ENCODE measurements around the gene TXNL1.
"Not testable (repeated sequence)": the region's sequence is repeated elsewhere in the genome, so short reads cannot be mapped to it uniquely, and the experiment has no call there.

DNA sequence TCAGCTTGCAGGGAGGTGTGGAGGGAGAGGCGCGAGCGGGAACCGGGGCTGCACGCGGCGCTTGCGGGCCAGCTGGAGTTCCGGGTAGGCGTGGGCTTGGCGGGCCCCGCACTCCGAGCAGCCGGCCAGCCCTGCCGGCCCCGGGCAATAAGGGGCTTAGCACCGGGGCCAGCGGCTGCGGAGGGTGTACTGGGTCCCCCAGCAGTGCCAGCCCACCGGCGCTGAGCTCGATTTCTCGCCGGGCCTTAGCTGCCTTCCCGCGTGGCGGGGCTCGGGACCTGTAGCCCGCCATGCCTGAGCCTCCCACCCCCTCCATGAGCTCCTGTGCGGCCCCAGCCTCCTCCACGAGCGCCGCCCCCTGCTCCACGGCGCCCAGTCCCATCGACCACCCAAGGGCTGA, 66.1 kb downstream of the TXNL1 start:
- TF ChIP-seq, protein P1, sequence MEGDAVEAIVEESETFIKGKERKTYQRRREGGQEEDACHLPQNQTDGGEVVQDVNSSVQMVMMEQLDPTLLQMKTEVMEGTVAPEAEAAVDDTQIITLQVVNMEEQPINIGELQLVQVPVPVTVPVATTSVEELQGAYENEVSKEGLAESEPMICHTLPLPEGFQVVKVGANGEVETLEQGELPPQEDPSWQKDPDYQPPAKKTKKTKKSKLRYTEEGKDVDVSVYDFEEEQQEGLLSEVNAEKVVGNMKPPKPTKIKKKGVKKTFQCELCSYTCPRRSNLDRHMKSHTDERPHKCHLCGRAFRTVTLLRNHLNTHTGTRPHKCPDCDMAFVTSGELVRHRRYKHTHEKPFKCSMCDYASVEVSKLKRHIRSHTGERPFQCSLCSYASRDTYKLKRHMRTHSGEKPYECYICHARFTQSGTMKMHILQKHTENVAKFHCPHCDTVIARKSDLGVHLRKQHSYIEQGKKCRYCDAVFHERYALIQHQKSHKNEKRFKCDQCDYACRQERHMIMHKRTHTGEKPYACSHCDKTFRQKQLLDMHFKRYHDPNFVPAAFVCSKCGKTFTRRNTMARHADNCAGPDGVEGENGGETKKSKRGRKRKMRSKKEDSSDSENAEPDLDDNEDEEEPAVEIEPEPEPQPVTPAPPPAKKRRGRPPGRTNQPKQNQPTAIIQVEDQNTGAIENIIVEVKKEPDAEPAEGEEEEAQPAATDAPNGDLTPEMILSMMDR (conservative IDR thresholded peaks at IDR 0.05 in 1 of 2, IDR thresholded peaks at IDR 0.05 in 1 of 2; ENCODE audit: low read depth in 1 of 2, low read length in 2 of 2) = not testable (repeated sequence)
- TF ChIP-seq EZH2 (IDR thresholded peaks at IDR 0.05; ENCODE audit: low read length, missing control alignments) = not testable (repeated sequence)

All from fibroblast of lung (primary cell).